ENCODE data around the gene LRRC74A. TPM values are rescaled to one million over a fixed set of nuclear protein-coding genes. Genes with fewer than 3 reads are reported as not detected.
"Not testable (repeated sequence)": the region's sequence is repeated elsewhere in the genome, so short reads cannot be mapped to it uniquely, and the experiment has no call there.

The LRRC74A gene
- total RNA-seq, 1 donor from 2014 or later, result not detected

DNA sequence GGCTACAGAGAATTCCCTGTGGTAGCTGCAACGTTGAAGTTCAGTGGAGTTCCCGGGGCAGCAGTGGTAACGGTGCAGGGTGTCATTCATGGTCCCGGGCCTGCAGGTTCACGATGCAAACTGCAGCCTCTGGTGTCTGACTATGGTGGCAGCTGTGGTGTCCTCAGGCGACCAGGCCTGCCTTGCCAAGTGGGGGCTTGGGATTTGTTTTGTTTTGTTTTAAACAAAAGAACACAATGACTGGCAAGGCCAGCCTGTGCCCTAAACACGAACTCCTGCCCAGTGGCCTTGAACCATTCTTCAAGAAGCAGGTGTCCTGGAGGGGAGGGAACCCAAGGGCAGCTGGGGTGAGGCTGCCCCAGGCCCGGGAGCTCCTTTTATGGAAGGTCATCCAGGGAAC, 48.5 kb downstream of the LRRC74A start:
- intact Hi-C loops (cut with DNase I), result loop anchor here (5.0 to 10.0 kb wide), 2 partner anchors 193 to 440 kb away; no protein-coding TSS in a partner anchor

GRCh38 chr14:76876076-76876475, 49.9 kb downstream of the LRRC74A start:
- intact Hi-C loops (cut with DNase I), result loop anchor here (5.0 to 10.0 kb wide), 2 partner anchors 191 to 439 kb away; no protein-coding TSS in a partner anchor
- DNase-seq (ENCODE audit: low spot score) (peak; percentile 77), ATAC-seq (peak; percentile 92)

More for the DNA sequence above, 48.5 kb downstream of the LRRC74A start:
- ATAC-seq, result no peak
- no peak for DNase-seq (ENCODE audit: low spot score)

DNA sequence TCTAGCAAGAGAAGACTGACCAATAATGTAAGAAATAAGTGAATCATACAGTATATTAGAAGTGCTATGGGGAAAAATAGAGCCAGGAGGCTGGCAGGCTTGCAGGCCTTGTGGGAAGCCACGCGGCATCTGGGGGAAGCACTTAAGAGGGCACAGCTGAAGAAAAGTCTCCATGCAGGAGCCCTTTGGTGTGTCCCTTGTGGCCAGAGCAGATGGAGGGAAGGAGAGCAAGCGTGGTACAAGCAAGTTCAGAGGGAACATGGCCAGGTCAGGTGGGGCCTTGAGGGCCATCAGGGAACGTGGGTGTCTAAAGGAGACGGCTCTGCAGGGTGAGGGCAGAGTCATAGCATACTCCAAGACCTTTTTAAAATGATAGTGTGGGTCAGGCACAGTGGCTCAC, 51.7 kb downstream of the LRRC74A start:
- intact Hi-C loops (cut with DNase I), result loop anchor here (5.0 to 10.0 kb wide), 2 partner anchors 189 to 437 kb away; no protein-coding TSS in a partner anchor

DNA sequence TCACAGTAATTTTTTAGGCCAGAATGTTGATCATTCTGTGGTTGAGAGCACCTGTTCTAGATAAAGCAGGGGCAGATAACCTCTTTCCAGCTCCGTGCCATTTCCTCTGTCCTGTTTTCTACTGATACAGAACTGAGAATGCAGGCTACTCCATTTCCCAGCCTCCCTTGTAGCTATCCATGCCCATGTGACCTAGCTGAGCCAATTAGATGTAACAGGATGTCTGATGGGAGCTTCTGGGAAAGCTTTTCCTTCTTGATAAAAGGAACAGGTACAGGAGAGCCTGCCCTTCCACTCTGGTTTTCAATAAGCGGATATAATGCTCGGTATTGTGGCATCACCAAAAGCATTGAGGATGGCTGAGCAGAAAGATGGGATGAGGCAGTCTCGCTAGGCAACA, 54.2 kb downstream of the LRRC74A start:
- intact Hi-C loops (cut with DNase I), result no loop called here
- ATAC-seq (no peak), DNase-seq (ENCODE audit: low spot score) (no peak)

More for the DNA sequence above, 51.7 kb downstream of the LRRC74A start:
- no peak for DNase-seq (ENCODE audit: low spot score)
- ATAC-seq, result no peak

DNA sequence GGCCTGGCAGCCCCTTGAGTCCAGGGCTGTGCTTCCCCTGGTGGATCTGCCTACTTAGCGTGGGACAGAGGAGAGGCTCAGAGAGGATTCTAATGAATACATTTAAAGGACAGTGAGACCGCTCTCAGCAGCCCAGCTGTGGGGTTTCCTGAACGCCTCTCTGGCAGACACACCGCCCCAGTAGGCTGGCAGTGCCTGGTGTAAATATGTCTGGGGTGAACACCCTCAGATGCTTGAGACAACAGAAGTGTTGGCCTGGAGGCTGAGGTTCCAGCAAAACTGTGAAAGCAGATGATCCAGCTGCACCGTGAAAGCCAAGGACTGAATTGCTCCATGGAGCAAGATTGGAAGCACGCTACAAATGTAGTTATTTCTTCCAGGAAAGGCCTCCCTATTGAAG, 55.1 kb downstream of the LRRC74A start:
- DNase-seq (ENCODE audit: low spot score), result no peak
- intact Hi-C loops (cut with DNase I), result no loop called here
- no peak for ATAC-seq

GRCh38 chr14:76882651-76883050, 56.4 kb downstream of the LRRC74A start:
- intact Hi-C loops (cut with DNase I), result no loop called here
- DNase-seq (ENCODE audit: low spot score) (no peak), ATAC-seq (peak; percentile 25)

GRCh38 chr14:76883447-76883846, 57.2 kb downstream of the LRRC74A start:
- intact Hi-C loops (cut with DNase I), result no loop called here
- ATAC-seq (no peak), DNase-seq (ENCODE audit: low spot score) (no peak)

GRCh38 chr14:76884394-76884793, 58.2 kb downstream of the LRRC74A start:
- intact Hi-C loops (cut with DNase I), result no loop called here
- ATAC-seq, result no peak
- DNase-seq (ENCODE audit: low spot score), result no peak

DNA sequence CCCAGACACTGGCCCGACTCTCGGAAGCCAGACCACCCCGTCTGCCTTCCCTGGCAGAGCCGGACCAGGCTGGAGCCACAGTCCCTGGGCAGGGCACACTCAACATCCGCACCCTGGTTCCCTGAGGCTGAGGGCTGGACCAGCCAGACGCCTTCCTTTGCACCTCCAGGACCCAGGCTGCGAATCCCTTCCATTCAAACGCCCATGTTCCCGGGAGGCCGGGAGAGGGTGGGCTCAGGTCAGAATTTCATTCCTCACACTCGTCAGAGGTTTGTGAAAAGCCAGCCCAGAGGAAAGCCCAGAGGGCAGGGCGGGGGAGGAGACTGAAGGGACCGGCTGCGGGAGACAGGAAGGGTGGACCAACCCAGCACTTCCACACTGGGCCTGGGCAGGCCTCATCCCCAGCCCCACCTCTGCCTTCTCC, 58.7 kb downstream of the LRRC74A start:
- DNase-seq (ENCODE audit: low spot score) (no peak), ATAC-seq (peak; percentile 63)
- intact Hi-C loops (cut with DNase I), result no loop called here

GRCh38 chr14:76887191-76887590, 61.0 kb downstream of the LRRC74A start:
- ATAC-seq (no peak), DNase-seq (ENCODE audit: low spot score) (no peak)
- intact Hi-C loops (cut with DNase I), result no loop called here

DNA sequence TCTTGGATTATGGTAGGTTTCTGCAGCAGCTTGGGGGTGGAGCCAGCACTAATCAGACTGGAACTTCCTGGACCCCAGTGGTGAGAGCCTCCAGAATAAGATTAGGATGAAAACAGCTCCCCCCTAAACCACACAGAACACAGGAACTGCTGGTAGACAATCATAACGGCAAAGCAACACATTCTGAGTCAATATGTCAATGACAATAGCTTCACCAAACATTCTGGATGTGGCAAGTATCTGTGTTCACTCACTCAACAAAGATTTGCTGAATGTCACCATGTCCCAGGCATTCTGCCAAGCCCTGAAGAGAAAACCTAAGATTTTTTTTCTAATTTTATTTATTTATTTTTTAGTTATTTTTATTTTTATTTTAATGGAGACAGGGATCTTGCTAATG, 65.2 kb downstream of the LRRC74A start:
- no peak for ATAC-seq
- intact Hi-C loops (cut with DNase I), result no loop called here
- no peak for DNase-seq (ENCODE audit: low spot score)

DNA sequence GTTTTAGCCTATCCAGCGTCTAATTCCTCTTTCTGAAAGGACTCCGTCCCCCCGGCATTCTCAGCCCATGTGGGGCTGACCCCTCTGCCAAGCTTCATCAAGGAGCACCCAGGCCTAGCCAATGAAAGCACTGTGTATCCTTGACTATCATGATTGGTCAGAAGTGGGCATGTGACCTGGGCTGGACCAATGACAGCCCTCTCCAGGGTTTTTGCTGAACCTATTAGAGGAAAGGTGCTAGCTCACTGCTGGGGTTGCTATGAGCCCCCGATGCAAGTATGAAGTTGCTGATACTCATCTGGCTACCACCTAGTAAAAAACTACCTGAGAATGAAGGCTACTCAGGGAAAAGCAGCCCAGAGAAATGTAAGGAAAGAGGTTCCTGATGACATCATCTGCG, 68.1 kb downstream of the LRRC74A start:
- no peak for ATAC-seq
- no peak for DNase-seq (ENCODE audit: low spot score)
- intact Hi-C loops (cut with DNase I), result no loop called here

DNA sequence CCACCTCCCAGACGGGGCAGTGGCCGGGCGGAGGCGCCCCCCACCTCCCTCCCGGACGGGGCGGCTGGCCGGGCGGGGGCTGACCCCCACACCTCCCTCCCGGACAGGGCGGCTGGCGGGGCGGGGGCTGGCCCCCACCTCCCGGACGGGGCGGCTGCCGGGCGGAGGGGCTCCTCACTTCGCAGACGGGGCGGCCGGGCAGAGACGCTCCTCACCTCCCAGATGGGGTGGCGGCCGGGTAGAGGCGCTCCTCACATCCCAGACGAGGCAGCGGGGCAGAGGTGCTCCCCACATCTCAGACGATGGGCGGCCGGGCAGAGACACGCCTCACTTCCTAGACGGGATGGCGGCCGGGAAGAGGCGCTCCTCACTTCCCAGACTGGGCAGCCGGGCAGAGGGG, 71.8 kb downstream of the LRRC74A start:
- DNase-seq (ENCODE audit: low spot score); ATAC-seq; intact Hi-C loops (cut with DNase I): not testable (repeated sequence)

GRCh38 chr14:76900682-76901081, 74.5 kb downstream of the LRRC74A start:
- ATAC-seq (no peak), DNase-seq (ENCODE audit: low spot score) (no peak)
- intact Hi-C loops (cut with DNase I), result no loop called here

- ATAC-seq (peak; percentile 25), DNase-seq (ENCODE audit: low spot score) (no peak)
- intact Hi-C loops (cut with DNase I), result no loop called here
These were observed 75.2 kb downstream of the LRRC74A start for GRCh38 chr14:76901171-76902055.

DNA sequence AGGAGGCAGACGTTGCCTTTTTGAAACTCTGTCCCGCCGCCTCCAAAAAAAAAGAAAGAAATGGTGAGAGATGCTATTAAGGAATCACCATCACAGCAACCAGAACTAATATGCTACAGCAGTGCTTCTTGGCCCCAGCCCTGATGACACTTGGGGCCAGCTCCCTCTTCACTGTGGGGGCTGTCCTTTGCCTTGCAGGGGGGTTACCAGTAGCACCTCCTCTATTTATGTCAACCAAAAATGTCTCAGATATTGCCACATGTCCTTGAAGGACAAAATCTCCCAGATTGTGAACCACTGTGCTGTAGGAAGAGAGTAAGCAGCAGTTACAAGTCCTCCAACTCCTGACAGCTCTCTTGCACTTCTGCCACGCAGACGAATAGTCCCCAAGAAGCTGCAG, 76.4 kb downstream of the LRRC74A start:
- DNase-seq (ENCODE audit: low spot score), result no peak
- intact Hi-C loops (cut with DNase I), result no loop called here
- ATAC-seq, result no peak

- peak; percentile 84 for ATAC-seq
These were observed 78.0 kb downstream of the LRRC74A start for GRCh38 chr14:76904100-76904739.

DNA sequence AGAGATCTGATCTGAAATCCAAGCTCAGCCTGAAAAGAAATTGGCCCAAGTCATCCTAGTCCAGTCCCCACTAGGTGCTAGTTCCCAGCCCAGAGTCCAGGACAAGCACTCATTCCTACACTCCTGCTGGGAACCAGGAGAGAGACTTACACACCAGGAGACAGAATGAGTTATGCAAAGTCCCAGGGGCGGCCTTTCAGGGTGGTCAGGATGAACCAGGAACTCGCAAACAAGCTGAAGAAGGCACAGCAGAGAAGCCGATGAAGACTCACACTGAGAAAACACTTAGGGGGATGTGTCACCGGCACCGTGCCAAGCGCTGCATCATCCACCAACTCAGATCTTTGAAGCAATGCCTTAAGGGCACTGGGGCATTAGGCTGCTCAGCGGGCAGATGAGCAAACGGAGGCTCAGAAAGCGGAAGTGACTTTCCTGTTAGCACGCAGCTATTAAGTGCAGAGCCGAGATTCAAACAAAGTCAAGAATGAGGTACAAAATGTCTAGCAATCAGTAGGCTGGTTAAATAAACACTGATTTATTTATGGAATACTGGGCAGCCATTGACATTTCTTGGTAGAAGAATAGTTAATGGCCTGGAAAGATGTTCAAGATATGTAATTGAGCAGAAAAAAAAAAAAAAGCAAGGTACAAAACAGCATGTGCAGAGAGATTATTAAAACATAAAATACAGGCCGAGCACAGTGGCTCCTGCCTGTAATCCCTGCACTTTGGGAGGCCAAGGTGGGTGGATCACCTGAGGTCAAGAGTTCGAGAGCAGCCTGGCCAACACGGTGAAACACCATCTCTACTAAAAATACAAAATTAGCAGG, 78.7 kb downstream of the LRRC74A start:
- intact Hi-C loops (cut with DNase I), result no loop called here
- ATAC-seq (peak; percentile 43), DNase-seq (ENCODE audit: low spot score) (peak; percentile 80)

More at GRCh38 chr14:76904100-76904739, 78.0 kb downstream of the LRRC74A start:
- no peak for DNase-seq (ENCODE audit: low spot score)
- intact Hi-C loops (cut with DNase I), result no loop called here

DNA sequence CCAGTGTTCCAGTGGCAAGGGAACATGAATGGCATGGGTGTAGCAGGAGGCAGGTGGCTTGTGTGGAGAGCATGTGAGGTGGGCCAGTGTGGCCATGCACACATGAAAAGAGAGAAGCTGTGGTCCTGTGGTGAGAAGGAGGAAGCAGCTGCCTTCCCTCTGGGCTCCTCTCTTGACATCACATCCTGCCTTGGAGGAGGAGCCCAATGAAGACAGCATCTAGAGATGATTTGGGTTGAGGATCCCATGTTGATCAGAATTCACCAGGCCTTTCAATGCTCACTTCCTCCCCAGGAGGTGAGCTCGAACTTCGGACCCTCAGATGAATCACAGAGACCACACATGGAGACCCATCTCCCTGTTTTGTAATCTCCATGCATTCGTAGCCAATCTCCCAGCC, 82.6 kb downstream of the LRRC74A start:
- no peak for DNase-seq (ENCODE audit: low spot score)
- intact Hi-C loops (cut with DNase I), result no loop called here
- peak; percentile 5 for ATAC-seq

Data from sciatic nerve (tissue), 2 donors.